ENCODE results near the gene SPRED3.
"Not testable (repeated sequence)": the region's sequence is repeated elsewhere in the genome, so short reads cannot be mapped to it uniquely, and the experiment has no call there.

Gene SPRED3

GRCh38 chr19:38392707-38393308 lies 4.3 kb downstream of the SPRED3 start:
- DNase-seq: peak; percentile 40

- peak; percentile 19 for DNase-seq
These were observed 6.0 kb downstream of the SPRED3 start for GRCh38 chr19:38394488-38394887.

GRCh38 chr19:38395381-38396114 lies 7.1 kb downstream of the SPRED3 start:
- DNase-seq: no peak

- no peak for DNase-seq
These were observed 10.6 kb downstream of the SPRED3 start for GRCh38 chr19:38399081-38399480.

GRCh38 chr19:38399537-38399936 lies 11.0 kb downstream of the SPRED3 start:
- no peak for DNase-seq

GRCh38 chr19:38400361-38400760 lies 11.9 kb downstream of the SPRED3 start:
- DNase-seq: no peak

GRCh38 chr19:38401148-38401547 lies 12.7 kb downstream of the SPRED3 start:
- no peak for DNase-seq

- DNase-seq: no peak
These were observed 14.1 kb downstream of the SPRED3 start for GRCh38 chr19:38402623-38402966.

GRCh38 chr19:38402967-38403674 lies 14.6 kb downstream of the SPRED3 start, which contains the start of gene FAM98C:
Gene FAM98C, plus strand, starts transcription at chr19:38403093. Its CDS starts 61 bp downstream, at chr19:38403154.
- DNase-seq: peak; percentile 98

- no peak for DNase-seq
These were observed 16.4 kb downstream of the SPRED3 start for GRCh38 chr19:38404858-38405257.

GRCh38 chr19:38405276-38405675 lies 16.8 kb downstream of the SPRED3 start:
- DNase-seq: no peak

GRCh38 chr19:38409631-38410133 lies 21.2 kb downstream of the SPRED3 start:
- DNase-seq: no peak

- DNase-seq: not testable (repeated sequence)
These were observed 21.9 kb downstream of the SPRED3 start for GRCh38 chr19:38410407-38410806.

- DNase-seq: no peak
These were observed 22.7 kb downstream of the SPRED3 start for GRCh38 chr19:38411041-38411712.

GRCh38 chr19:38411898-38412297 lies 23.4 kb downstream of the SPRED3 start:
- not testable (repeated sequence) for DNase-seq

GRCh38 chr19:38412491-38412890 lies 24.0 kb downstream of the SPRED3 start:
- no peak for DNase-seq

- DNase-seq: no peak
These were observed 24.5 kb downstream of the SPRED3 start for GRCh38 chr19:38412961-38413360.

GRCh38 chr19:38413416-38413815 lies 24.9 kb downstream of the SPRED3 start:
- DNase-seq: no peak

GRCh38 chr19:38417146-38417543 lies 28.6 kb downstream of the SPRED3 start:
- no peak for DNase-seq

- DNase-seq: peak; percentile 92
These were observed 29.3 kb downstream of the SPRED3 start for GRCh38 chr19:38417544-38418506.

- no peak for DNase-seq
These were observed 32.4 kb downstream of the SPRED3 start for GRCh38 chr19:38420935-38421334.

GRCh38 chr19:38421856-38422255 lies 33.4 kb downstream of the SPRED3 start:
- no peak for DNase-seq

Measured in inflammatory macrophage treated with lipopolysaccharide for 4 hours (primary cell).